ENCODE measurements around the gene KRTAP20-3.

Gene KRTAP20-3

DNA sequence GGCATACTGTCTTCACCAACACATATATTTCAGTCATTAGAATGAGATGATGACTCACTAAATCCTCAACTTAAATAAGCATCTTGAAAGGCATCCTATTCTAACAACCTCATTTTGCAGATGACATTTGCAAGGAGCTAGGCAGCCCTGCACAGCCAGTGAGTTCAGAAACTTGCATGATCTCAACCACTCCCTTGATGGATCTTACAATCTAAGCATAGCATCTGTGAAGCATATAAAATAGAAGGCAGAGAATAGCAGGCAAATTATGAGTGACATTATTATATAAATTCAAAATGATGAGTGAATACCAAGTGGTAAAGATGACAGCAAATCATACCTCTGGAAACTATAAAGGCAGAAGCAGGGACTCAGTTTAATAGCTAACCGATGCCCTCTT, 31.6 kb downstream of the KRTAP20-3 start:
- no peaks in the 10 kb centered on the region for H3K36me3 ChIP-seq (ENCODE audit: control insufficient read depth in 1 of 2, insufficient read depth in 2 of 2, low read length in 2 of 2)
- no peak overlapping the region for H3K9ac ChIP-seq (ENCODE audit: low read depth in 1 of 2, low read length in 2 of 2)
- H3K9me3 ChIP-seq (ENCODE audit: control insufficient read depth in 1 of 2, low read length in 2 of 2): peaks cover 0 to 21% of the 10 kb centered on the region in 2 donors
- no peak overlapping the region for H3K27ac ChIP-seq (ENCODE audit: low read depth, low read length)
- H3K4me1 ChIP-seq (ENCODE audit: control insufficient read depth in 1 of 2, insufficient read depth in 2 of 2, low read length in 2 of 2): no peaks in the 10 kb centered on the region
- no peaks in the 10 kb centered on the region for H3K27me3 ChIP-seq (ENCODE audit: control insufficient read depth in 1 of 2, insufficient read depth in 2 of 2, low read length in 2 of 2)
- H3K4me3 ChIP-seq (ENCODE audit: low read depth in 1 of 2, low read length in 2 of 2): no peak overlapping the region

DNA sequence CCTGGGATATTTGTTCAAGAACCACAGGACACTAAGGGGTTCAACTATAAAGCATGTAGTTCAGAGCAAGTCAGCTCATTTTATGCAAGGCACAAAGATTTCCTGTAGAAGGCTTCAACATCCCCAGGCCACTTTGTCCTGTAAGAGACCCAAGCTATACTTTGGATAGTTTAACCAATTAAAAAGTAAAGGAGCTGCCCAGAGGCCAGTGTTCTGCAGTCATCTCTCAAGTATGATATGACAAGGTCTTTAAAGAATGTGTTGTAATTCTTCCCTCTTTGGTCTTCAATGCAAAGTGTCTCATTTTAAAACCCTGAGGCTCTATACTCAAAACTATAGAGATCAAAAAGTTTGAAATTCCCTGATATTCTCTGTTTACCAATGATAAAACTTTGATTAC, 34.1 kb downstream of the KRTAP20-3 start:
- Histone ChIP-seq H3K9me3 (ENCODE audit: control insufficient read depth in 1 of 2, low read length in 2 of 2) (peaks cover 0 to 15% of the 10 kb centered on the region in 2 donors), H3K27ac (ENCODE audit: low read depth, low read length) (no peak overlapping the region), H3K9ac (ENCODE audit: low read depth in 1 of 2, low read length in 2 of 2) (no peak overlapping the region), H3K27me3 (ENCODE audit: control insufficient read depth in 1 of 2, insufficient read depth in 2 of 2, low read length in 2 of 2) (no peaks in the 10 kb centered on the region), H3K4me1 (ENCODE audit: control insufficient read depth in 1 of 2, insufficient read depth in 2 of 2, low read length in 2 of 2) (no peaks in the 10 kb centered on the region), H3K36me3 (ENCODE audit: control insufficient read depth in 1 of 2, insufficient read depth in 2 of 2, low read length in 2 of 2) (no peaks in the 10 kb centered on the region), H3K4me3 (ENCODE audit: low read depth in 1 of 2, low read length in 2 of 2) (no peak overlapping the region)

DNA sequence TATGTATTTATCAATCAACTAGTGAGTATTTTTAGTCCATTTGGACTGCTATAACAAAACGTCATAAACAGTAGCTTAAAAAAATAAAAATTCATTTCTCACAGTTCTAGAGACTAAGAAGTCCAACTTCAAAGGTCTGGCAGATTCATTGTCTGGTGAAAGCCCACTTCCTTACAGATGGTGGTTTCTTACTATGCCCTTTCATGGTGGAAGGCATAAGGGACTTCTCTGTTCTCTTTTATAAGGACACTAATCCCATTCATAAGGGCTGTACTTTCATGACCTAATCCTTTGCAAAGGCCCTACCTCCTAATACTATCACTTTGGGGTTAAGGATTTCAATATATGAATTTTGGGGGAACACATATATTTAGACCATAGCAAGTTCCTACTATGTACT, 37.9 kb downstream of the KRTAP20-3 start:
- Histone ChIP-seq H3K9me3 (ENCODE audit: control insufficient read depth in 1 of 2, low read length in 2 of 2) (peaks cover 0 to 16% of the 10 kb centered on the region in 2 donors), H3K36me3 (ENCODE audit: control insufficient read depth in 1 of 2, insufficient read depth in 2 of 2, low read length in 2 of 2) (no peaks in the 10 kb centered on the region), H3K27me3 (ENCODE audit: control insufficient read depth in 1 of 2, insufficient read depth in 2 of 2, low read length in 2 of 2) (no peaks in the 10 kb centered on the region), H3K27ac (ENCODE audit: low read depth, low read length) (no peak overlapping the region), H3K9ac (ENCODE audit: low read depth in 1 of 2, low read length in 2 of 2) (no peak overlapping the region), H3K4me3 (ENCODE audit: low read depth in 1 of 2, low read length in 2 of 2) (no peak overlapping the region), H3K4me1 (ENCODE audit: control insufficient read depth in 1 of 2, insufficient read depth in 2 of 2, low read length in 2 of 2) (no peaks in the 10 kb centered on the region)

DNA sequence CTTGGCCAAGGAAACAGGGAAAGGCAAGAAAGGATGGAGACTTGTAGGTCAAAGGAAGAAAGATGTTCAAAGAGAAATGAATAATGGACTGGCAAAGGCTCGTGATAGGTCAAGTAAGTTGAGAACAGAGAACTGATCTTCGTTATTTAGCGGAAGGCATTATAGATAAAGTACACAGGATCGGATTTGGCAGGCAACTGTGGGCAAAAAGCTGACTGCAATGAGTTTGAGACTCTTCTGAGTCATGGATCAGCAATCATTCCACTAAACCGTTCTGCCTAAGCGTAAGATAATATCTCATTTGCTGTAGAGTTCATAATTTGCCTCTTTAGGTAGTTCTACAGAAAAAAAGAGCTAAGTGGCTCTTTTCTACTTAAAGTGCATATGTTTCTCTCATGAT, 41.8 kb downstream of the KRTAP20-3 start:
- H3K27me3 ChIP-seq (ENCODE audit: control insufficient read depth in 1 of 2, insufficient read depth in 2 of 2, low read length in 2 of 2): no peaks in the 10 kb centered on the region
- H3K27ac ChIP-seq (ENCODE audit: low read depth, low read length): no peak overlapping the region
- no peaks in the 10 kb centered on the region for H3K36me3 ChIP-seq (ENCODE audit: control insufficient read depth in 1 of 2, insufficient read depth in 2 of 2, low read length in 2 of 2)
- H3K9ac ChIP-seq (ENCODE audit: low read depth in 1 of 2, low read length in 2 of 2): no peak overlapping the region
- H3K4me3 ChIP-seq (ENCODE audit: low read depth in 1 of 2, low read length in 2 of 2): no peak overlapping the region
- no peaks in the 10 kb centered on the region for H3K4me1 ChIP-seq (ENCODE audit: control insufficient read depth in 1 of 2, insufficient read depth in 2 of 2, low read length in 2 of 2)
- peaks cover 5 to 12% of the 10 kb centered on the region in 2 donors for H3K9me3 ChIP-seq (ENCODE audit: control insufficient read depth in 1 of 2, low read length in 2 of 2)

DNA sequence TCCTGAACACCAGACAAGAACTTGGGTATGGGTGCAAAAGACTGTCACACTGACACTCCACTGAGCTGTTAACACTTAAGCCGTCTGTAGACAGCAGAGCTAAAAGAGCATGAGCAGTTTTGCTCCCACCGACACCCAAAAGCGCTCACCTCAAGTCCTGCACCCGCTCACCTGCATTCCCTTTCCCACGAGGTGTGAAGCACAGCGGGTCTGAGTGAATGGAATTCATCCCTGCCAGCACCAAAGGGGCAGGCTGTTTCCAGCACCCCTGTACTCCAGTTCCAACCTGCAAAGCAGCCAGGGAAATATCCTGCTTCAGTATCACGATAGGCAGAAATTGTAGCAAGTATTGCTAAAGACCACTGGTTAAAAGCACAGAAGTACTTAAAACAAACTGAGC, 47.2 kb downstream of the KRTAP20-3 start:
- H3K9me3 ChIP-seq (ENCODE audit: control insufficient read depth in 1 of 2, low read length in 2 of 2): peaks cover 8 to 11% of the 10 kb centered on the region in 2 donors
- H3K4me3 ChIP-seq (ENCODE audit: low read depth in 1 of 2, low read length in 2 of 2): no peak overlapping the region
- H3K36me3 ChIP-seq (ENCODE audit: control insufficient read depth in 1 of 2, insufficient read depth in 2 of 2, low read length in 2 of 2): no peaks in the 10 kb centered on the region
- no peak overlapping the region for H3K9ac ChIP-seq (ENCODE audit: low read depth in 1 of 2, low read length in 2 of 2)
- no peaks in the 10 kb centered on the region for H3K27me3 ChIP-seq (ENCODE audit: control insufficient read depth in 1 of 2, insufficient read depth in 2 of 2, low read length in 2 of 2)
- no peak overlapping the region for H3K27ac ChIP-seq (ENCODE audit: low read depth, low read length)
- no peaks in the 10 kb centered on the region for H3K4me1 ChIP-seq (ENCODE audit: control insufficient read depth in 1 of 2, insufficient read depth in 2 of 2, low read length in 2 of 2)

Measured in duodenal mucosa (tissue), 2 donors.